Measurements from ENCODE around the gene STAG1.

DNA sequence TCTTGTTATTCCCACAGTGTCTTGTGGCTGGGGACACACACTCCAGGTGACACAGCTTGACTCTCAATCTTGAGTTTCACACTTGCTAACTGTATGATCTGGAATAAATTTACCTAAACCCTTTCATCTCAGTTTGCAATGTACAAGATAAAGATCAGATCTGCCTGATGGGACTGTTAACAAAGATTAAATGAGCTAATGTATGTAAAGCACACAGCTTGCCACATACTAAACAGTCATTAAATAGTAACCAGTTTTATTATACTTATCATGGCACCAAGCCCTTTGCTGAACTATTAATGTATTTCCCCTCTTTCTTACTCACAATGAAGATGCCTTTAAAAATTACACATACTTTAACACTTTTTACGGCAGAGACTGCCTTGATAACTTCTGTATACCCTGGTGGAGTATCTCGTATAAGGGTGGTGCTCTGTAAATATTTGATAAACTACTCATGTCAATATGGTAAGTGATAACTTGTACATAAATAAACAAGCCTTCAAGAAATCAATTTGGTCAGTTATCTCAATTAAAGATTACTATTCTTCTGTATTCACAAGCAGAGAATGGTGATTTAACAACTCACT lies 184.5 kb downstream of the STAG1 start:
- TF ChIP-seq POLR2AphosphoS5 (IDR thresholded peaks at IDR 0.05; ENCODE audit: low read depth, low read length) = no peak
- no peak for TF ChIP-seq CBX5 (CRISPR knock-in tag; IDR thresholded peaks at IDR 0.05; ENCODE audit: borderline replicate concordance)
- TF ChIP-seq NCOA2 (CRISPR knock-in tag; IDR thresholded peaks at IDR 0.05) = no peak
- TF ChIP-seq CTCF (CRISPR knock-in tag; IDR thresholded peaks at IDR 0.05) = no peak
- no peak for TF ChIP-seq FOXK2 (IDR thresholded peaks at IDR 0.05)

Data from HepG2 (cell line).